ENCODE data around the gene TMEM163. TPM values are rescaled to one million over a fixed set of nuclear protein-coding genes. Genes with fewer than 3 reads are reported as not detected.

The TMEM163 gene
- total RNA-seq, 2 donors from 2014 or later, result 0.24 TPM; not detected in 1

- Mint-ChIP-seq H3K36me3 (ENCODE audit: low read depth) (no peaks in the 10 kb centered on the region), H3K4me3 (no peak overlapping the region), H3K4me1 (peaks cover 3% of the 10 kb centered on the region), H3K27me3 (ENCODE audit: insufficient read depth) (peaks cover 90% of the 10 kb centered on the region), H3K27ac (no peak overlapping the region), H3K9me3 (no peaks in the 10 kb centered on the region)
- WGBS, 2 experiments (ENCODE audit: insufficient coverage in 1 of 2, insufficient read length in 1 of 2), result 59 to 68% methylated on average over 7 to 8 of the region's 8 CpGs
- no peaks in the 10 kb centered on the region for H3K9me3 ChIP-seq (ENCODE audit: control insufficient read depth, low read length)
- H3K4me1 ChIP-seq (ENCODE audit: control insufficient read depth, insufficient read depth, low read length), result no peaks in the 10 kb centered on the region
- TF ChIP-seq, protein P1, sequence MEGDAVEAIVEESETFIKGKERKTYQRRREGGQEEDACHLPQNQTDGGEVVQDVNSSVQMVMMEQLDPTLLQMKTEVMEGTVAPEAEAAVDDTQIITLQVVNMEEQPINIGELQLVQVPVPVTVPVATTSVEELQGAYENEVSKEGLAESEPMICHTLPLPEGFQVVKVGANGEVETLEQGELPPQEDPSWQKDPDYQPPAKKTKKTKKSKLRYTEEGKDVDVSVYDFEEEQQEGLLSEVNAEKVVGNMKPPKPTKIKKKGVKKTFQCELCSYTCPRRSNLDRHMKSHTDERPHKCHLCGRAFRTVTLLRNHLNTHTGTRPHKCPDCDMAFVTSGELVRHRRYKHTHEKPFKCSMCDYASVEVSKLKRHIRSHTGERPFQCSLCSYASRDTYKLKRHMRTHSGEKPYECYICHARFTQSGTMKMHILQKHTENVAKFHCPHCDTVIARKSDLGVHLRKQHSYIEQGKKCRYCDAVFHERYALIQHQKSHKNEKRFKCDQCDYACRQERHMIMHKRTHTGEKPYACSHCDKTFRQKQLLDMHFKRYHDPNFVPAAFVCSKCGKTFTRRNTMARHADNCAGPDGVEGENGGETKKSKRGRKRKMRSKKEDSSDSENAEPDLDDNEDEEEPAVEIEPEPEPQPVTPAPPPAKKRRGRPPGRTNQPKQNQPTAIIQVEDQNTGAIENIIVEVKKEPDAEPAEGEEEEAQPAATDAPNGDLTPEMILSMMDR (conservative IDR thresholded peaks at IDR 0.05), result no peak
- no peak overlapping the region for H3K9ac ChIP-seq (ENCODE audit: extremely low read depth, low read length, poor library complexity, severe bottlenecking)
- H3K27ac ChIP-seq (ENCODE audit: low read depth, low read length), result no peak overlapping the region
- H3K27me3 ChIP-seq (ENCODE audit: control insufficient read depth, insufficient read depth, low read length, poor library complexity, severe bottlenecking), result peaks cover 96% of the 10 kb centered on the region
- no peak overlapping the region for H3K4me3 ChIP-seq (ENCODE audit: low read length)
- no peaks in the 10 kb centered on the region for H3K36me3 ChIP-seq (ENCODE audit: control insufficient read depth, insufficient read depth, low read length)
- no peak for DNase-seq
These were observed 2.0 kb downstream of the TMEM163 start for GRCh38 chr2:134716721-134717243.

DNA sequence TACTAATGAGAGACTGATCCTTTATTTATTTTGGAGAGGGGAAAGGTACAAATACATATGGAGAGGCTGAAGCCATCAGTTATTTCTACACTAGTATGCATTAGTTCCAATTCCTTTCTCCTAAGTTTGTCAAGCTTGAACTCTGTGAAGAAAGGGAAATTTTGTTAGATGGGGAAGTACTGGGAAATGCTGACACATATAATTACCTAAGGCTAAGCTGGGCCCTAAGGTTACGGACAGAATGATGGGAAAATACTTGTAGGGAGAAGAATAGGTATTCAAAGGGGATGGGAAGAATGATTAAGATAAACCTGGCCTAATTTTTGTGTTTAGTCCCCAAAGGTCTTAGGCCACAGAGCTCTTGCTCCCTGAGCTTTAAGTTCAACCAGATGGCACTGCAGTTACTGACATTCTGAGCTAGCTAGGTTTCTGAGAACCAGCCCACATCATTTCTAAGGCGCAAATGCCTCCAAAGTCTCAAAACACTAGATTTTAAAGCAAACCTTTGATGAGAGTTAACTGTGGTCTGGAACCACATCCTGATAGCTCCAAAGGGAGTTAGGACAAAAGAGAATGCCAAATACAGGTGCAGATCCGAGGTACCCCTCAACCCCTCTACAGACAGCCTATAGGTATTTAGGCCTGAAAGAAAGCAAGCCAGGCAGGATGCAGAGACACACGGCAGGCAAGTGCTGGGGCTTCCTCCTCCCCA is 2.7 kb downstream of the TMEM163 start:
- TF ChIP-seq, protein P1 (conservative IDR thresholded peaks at IDR 0.05), result no peak
- peaks cover 90% of the 10 kb centered on the region for H3K27me3 ChIP-seq (ENCODE audit: control insufficient read depth, insufficient read depth, low read length, poor library complexity, severe bottlenecking)
- Mint-ChIP-seq H3K27me3 (ENCODE audit: insufficient read depth) (peaks cover 83% of the 10 kb centered on the region), H3K27ac (no peak overlapping the region), H3K36me3 (ENCODE audit: low read depth) (no peaks in the 10 kb centered on the region), H3K4me3 (no peak overlapping the region), H3K9me3 (no peaks in the 10 kb centered on the region), H3K4me1 (peaks cover 3% of the 10 kb centered on the region)
- H3K4me1 ChIP-seq (ENCODE audit: control insufficient read depth, insufficient read depth, low read length), result no peaks in the 10 kb centered on the region
- H3K9ac ChIP-seq (ENCODE audit: extremely low read depth, low read length, poor library complexity, severe bottlenecking), result no peak overlapping the region
- no peak overlapping the region for H3K27ac ChIP-seq (ENCODE audit: low read depth, low read length)
- no peak overlapping the region for H3K4me3 ChIP-seq (ENCODE audit: low read length)
- DNase-seq, result peak; percentile 28
- WGBS, 2 experiments (ENCODE audit: insufficient coverage in 1 of 2, insufficient read length in 1 of 2), result 80% methylated on average over 4 of the region's 4 CpGs; no CpG with 5 or more reads in 1 of the 2 experiments
- no peaks in the 10 kb centered on the region for H3K9me3 ChIP-seq (ENCODE audit: control insufficient read depth, low read length)
- no peaks in the 10 kb centered on the region for H3K36me3 ChIP-seq (ENCODE audit: control insufficient read depth, insufficient read depth, low read length)

DNA sequence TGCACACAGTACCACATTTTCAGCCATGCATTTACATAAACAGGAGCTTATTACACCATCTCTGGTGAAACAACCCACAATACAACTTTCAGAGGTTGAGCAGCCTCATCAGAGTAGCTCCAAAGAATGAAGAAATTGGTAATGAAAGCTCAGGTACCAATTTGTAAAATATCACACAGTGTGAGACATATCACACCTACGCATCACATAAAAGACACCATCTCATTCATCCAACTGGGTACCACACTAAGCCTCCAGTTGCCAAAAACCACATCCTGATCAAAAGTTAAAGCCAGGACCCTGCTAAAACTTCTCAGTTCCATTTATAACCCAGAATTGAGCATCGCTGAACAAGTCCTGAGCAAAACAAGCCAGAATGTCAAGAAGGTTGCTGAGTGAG is 4.6 kb downstream of the TMEM163 start:
- no peaks in the 10 kb centered on the region for H3K36me3 ChIP-seq (ENCODE audit: control insufficient read depth, insufficient read depth, low read length)
- peaks cover 67% of the 10 kb centered on the region for H3K27me3 Mint-ChIP-seq (ENCODE audit: insufficient read depth)
- no peaks in the 10 kb centered on the region for H3K9me3 Mint-ChIP-seq
- 80 to 97% methylated on average over 1 to 2 of the region's 2 CpGs for WGBS, 2 experiments (ENCODE audit: insufficient coverage in 1 of 2, insufficient read length in 1 of 2)
- no peaks in the 10 kb centered on the region for H3K36me3 Mint-ChIP-seq (ENCODE audit: low read depth)
- no peak overlapping the region for H3K9ac ChIP-seq (ENCODE audit: extremely low read depth, low read length, poor library complexity, severe bottlenecking)
- peaks cover 71% of the 10 kb centered on the region for H3K27me3 ChIP-seq (ENCODE audit: control insufficient read depth, insufficient read depth, low read length, poor library complexity, severe bottlenecking)
- peaks cover 3% of the 10 kb centered on the region for H3K4me1 Mint-ChIP-seq
- no peak overlapping the region for H3K27ac Mint-ChIP-seq
- no peak for DNase-seq
- H3K4me3 Mint-ChIP-seq, result no peak overlapping the region
- TF ChIP-seq, protein P1 (conservative IDR thresholded peaks at IDR 0.05), result no peak
- H3K27ac ChIP-seq (ENCODE audit: low read depth, low read length), result no peak overlapping the region
- H3K4me3 ChIP-seq (ENCODE audit: low read length), result no peak overlapping the region
- no peaks in the 10 kb centered on the region for H3K9me3 ChIP-seq (ENCODE audit: control insufficient read depth, low read length)
- H3K4me1 ChIP-seq (ENCODE audit: control insufficient read depth, insufficient read depth, low read length), result no peaks in the 10 kb centered on the region
